ENCODE results near the gene EEPD1. TPM values are rescaled to one million over a fixed set of nuclear protein-coding genes. Genes with fewer than 3 reads are reported as not detected.

Gene EEPD1
- total RNA-seq, 1 donor from 2014 or later = 14.0 TPM

DNA sequence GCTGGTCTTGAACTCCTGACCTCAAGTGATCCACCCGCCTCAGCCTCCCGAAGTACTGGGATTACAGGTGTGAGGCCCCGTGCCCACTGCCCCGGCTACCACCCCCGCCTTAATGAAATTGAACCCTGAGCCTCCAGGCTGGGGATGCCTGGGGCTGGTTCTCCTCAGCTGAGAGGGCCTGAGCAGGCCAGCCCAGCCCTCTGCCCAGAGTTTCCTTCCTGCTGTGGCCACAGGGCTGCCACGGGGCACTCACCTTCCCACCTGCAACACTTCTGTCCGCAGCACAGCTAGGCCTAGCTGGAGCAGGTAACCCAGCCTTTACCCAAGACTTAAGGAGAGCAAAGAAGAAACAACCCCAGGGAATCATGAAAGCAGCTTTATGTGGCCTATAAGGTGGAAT lies 158.5 kb downstream of the EEPD1 start:
- Histone ChIP-seq H3K4me1 (no peaks in the 10 kb centered on the region), H3K36me3 (no peaks in the 10 kb centered on the region), H3K4me3 (no peak overlapping the region), H3K9me3 (no peaks in the 10 kb centered on the region), H3K27ac (no peak overlapping the region), H3K27me3 (no peaks in the 10 kb centered on the region)
- no peak for DNase-seq (ENCODE audit: low spot score in 2 of 2)
- TF ChIP-seq, protein P1, sequence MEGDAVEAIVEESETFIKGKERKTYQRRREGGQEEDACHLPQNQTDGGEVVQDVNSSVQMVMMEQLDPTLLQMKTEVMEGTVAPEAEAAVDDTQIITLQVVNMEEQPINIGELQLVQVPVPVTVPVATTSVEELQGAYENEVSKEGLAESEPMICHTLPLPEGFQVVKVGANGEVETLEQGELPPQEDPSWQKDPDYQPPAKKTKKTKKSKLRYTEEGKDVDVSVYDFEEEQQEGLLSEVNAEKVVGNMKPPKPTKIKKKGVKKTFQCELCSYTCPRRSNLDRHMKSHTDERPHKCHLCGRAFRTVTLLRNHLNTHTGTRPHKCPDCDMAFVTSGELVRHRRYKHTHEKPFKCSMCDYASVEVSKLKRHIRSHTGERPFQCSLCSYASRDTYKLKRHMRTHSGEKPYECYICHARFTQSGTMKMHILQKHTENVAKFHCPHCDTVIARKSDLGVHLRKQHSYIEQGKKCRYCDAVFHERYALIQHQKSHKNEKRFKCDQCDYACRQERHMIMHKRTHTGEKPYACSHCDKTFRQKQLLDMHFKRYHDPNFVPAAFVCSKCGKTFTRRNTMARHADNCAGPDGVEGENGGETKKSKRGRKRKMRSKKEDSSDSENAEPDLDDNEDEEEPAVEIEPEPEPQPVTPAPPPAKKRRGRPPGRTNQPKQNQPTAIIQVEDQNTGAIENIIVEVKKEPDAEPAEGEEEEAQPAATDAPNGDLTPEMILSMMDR (IDR thresholded peaks at IDR 0.05) = no peak
- intact Hi-C loops (cut with DNase I) = no loop called here

DNA sequence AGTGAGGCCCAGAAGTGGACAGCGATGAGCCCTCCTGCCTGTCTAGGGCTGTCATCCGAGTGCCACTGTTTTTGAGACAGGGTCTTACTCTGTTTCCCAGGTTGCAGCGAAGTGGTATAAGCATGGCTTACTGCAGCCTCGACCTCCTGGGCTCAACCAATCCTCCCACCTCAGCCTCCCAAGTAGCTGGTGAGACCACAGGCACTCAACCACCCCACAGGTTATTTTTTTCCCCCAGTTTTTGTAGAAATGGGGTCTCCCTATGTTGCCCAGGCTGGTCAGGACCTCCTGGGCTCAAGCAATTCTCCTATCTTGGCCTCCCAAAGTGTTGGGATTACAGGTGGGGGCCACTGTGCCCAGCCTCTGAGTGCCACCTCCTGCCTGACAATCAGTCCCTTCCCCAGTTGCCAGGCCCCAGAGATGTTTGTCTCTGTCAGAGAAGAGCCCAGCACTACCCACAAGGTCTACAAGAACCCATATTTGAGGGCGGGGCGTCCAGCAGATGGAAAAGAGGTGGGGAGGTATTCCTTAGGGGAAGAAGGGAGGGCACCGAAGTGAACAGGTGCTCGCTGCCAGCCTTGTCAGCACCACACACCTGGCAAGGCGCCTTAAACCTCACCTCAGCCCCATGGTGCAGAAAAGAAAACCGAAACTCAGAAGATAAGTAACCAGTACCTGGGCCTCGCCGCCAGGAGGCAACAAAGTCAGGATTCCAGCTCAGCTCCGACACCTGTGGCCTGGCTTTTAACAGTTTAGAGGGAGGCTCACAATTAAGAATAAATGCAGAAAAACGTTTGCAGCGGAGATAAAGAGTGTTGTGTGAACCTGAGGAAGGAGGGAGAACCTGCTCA lies 159.2 kb downstream of the EEPD1 start:
- intact Hi-C loops (cut with DNase I) = no loop called here
- TF ChIP-seq, protein P1 (IDR thresholded peaks at IDR 0.05) = no peak
- Histone ChIP-seq H3K4me3 (no peak overlapping the region), H3K27me3 (no peaks in the 10 kb centered on the region), H3K36me3 (no peaks in the 10 kb centered on the region), H3K9me3 (no peaks in the 10 kb centered on the region), H3K4me1 (no peaks in the 10 kb centered on the region), H3K27ac (no peak overlapping the region)
- no peak for DNase-seq (ENCODE audit: low spot score in 2 of 2)

DNA sequence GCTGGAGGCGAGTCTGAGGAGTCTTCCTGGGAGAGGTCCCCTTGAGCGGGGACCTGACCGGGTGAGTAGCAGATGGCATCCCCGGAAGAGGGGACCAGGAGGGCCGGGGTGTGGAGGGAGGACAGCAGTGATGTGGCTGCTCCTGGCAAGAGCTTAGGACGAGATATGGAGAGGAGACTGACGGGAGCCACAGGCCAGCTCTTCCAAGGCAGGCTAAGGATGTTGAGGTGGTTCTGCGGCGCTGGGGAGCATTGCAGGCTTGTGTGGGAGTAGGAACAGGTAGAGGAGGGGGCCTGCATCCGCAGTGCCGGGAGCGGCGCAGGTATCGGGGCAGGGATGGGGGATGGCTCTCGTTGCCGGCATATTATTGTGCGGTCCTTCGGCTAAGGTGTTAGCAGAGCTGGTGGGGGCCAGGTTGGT lies 159.9 kb downstream of the EEPD1 start:
- no peak for DNase-seq (ENCODE audit: low spot score in 2 of 2)
- Histone ChIP-seq H3K4me1 (no peaks in the 10 kb centered on the region), H3K9me3 (no peaks in the 10 kb centered on the region), H3K27ac (no peak overlapping the region), H3K27me3 (no peaks in the 10 kb centered on the region), H3K4me3 (no peak overlapping the region), H3K36me3 (no peaks in the 10 kb centered on the region)
- intact Hi-C loops (cut with DNase I) = no loop called here
- TF ChIP-seq, protein P1 (IDR thresholded peaks at IDR 0.05) = no peak

DNA sequence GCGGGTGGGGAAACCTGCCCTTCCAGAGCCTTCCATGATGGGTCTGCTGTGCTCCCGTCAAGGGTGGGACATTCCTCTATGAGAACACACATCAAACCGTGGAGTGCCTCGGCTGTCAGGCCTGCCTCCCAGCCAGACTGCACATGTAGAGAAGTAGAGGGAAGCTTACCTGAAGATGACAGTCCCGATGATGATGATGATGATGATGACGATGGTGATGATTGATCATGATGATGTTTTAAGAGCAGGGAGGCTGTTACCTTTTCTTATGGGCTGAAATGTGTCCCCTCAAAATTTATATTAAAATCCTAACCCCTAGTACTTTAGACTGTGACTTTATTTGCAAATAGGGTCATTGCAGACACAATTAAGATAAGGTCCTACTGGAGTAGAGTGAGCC lies 160.6 kb downstream of the EEPD1 start:
- Histone ChIP-seq H3K36me3 (no peaks in the 10 kb centered on the region), H3K27ac (no peak overlapping the region), H3K27me3 (no peaks in the 10 kb centered on the region), H3K4me3 (no peak overlapping the region), H3K9me3 (no peaks in the 10 kb centered on the region), H3K4me1 (no peaks in the 10 kb centered on the region)
- no peak for DNase-seq (ENCODE audit: low spot score in 2 of 2)
- intact Hi-C loops (cut with DNase I) = no loop called here
- TF ChIP-seq, protein P1 (IDR thresholded peaks at IDR 0.05) = no peak

DNA sequence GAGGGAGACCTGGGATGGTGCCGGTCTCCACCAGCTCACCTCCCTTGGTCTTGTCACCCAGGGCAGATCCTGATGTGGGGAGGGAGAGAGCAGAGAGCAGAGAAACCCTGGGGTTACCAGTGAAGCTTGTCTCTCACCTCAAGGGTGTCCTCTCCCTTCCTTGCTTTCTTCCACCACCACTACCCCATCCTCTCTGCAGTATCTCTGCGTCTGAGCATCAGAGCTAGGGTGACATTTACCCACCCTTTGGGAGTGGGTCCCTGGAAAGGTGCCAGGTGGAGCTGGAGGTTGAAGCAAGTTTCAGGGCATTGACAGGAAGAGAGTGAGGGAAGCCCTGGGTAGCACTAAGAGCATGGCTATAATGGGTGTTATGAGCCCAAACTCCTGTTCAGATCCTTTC lies 161.4 kb downstream of the EEPD1 start:
- Histone ChIP-seq H3K27ac (no peak overlapping the region), H3K9me3 (no peaks in the 10 kb centered on the region), H3K36me3 (no peaks in the 10 kb centered on the region), H3K27me3 (no peaks in the 10 kb centered on the region), H3K4me3 (no peak overlapping the region), H3K4me1 (no peaks in the 10 kb centered on the region)
- DNase-seq (ENCODE audit: low spot score in 2 of 2) = no peak
- TF ChIP-seq, protein P1 (IDR thresholded peaks at IDR 0.05) = no peak
- intact Hi-C loops (cut with DNase I) = no loop called here
